Mesenchymal stem cell (in vitro differentiated cells and primary cell): Measurements from ENCODE around the gene HELZ2.
A peak's percentile ranks its signal among the peaks of the same experiment; 100 is the strongest.
"Not testable (repeated sequence)": the region's sequence is repeated elsewhere in the genome, so short reads cannot be mapped to it uniquely, and the experiment has no call there.

Source experiments
- DNase-seq: peaks from one replicate; pipeline ENCODE4 v3.0.0-alpha.2; 2013
- H2AFZ ChIP-seq: one replicate; pipeline ENCODE4 v1.6.1; 2013; ENCODE audit warnings: low read depth, mild to moderate bottlenecking, control low read depth, inconsistent platforms, low read length, moderate library complexity
- H2AK5ac ChIP-seq: 2 replicates; pipeline ENCODE4 v1.6.1; 2013; ENCODE audit warnings: low read length, moderate library complexity, mild to moderate bottlenecking, inconsistent platforms; ENCODE audit not compliant: severe bottlenecking
- H2BK120ac ChIP-seq: one replicate; pipeline ENCODE4 v1.6.1; 2013; ENCODE audit warnings: low read depth, mild to moderate bottlenecking, inconsistent platforms, low read length, moderate library complexity
- H2BK12ac ChIP-seq, 2 experiments: one replicate each; pipeline ENCODE4 v1.6.1; 2013; ENCODE audit warnings: inconsistent platforms in 2 of 2, low read length in 2 of 2, mild to moderate bottlenecking in 2 of 2, moderate library complexity in 2 of 2, control low read depth in 1 of 2
- H2BK15ac ChIP-seq: one replicate; pipeline ENCODE4 v1.6.1; 2013; ENCODE audit warnings: mild to moderate bottlenecking, low read depth, inconsistent platforms; ENCODE audit not compliant: poor library complexity, severe bottlenecking
- H2BK5ac ChIP-seq: 2 replicates; pipeline ENCODE4 v1.6.1; 2013; ENCODE audit warnings: low read depth, mild to moderate bottlenecking, low read length, control low read depth, inconsistent platforms; ENCODE audit not compliant: poor library complexity, severe bottlenecking
- H3K14ac ChIP-seq, 2 experiments: one replicate each; pipeline ENCODE4 v1.6.1; 2013; ENCODE audit warnings: inconsistent platforms in 2 of 2, low read length in 2 of 2, control low read depth in 1 of 2, mild to moderate bottlenecking in 1 of 2, moderate library complexity in 1 of 2
- H3K18ac ChIP-seq, 2 experiments: one replicate each; pipeline ENCODE4 v1.6.1; 2013; ENCODE audit warnings: inconsistent platforms in 2 of 2, low read length in 2 of 2, control low read depth in 1 of 2, low read depth in 1 of 2, mild to moderate bottlenecking in 1 of 2
- H3K23ac ChIP-seq, 2 experiments: one replicate each; pipeline ENCODE4 v1.6.1; 2013; ENCODE audit warnings: inconsistent platforms in 2 of 2, low read length in 2 of 2, mild to moderate bottlenecking in 2 of 2, moderate library complexity in 2 of 2, control low read depth in 1 of 2
- H3K27ac ChIP-seq: 2 replicates; pipeline ENCODE4 v1.5.1; 2013; ENCODE audit warnings: mild to moderate bottlenecking, moderate library complexity, low read length, control low read depth, inconsistent platforms; ENCODE audit not compliant: poor library complexity, severe bottlenecking
- H3K27me3 ChIP-seq, 2 experiments: 2 replicates each; pipeline versions ENCODE4 v1.6.1 to v1.7.0; 2013; ENCODE audit warnings: low read length in 2 of 2, mild to moderate bottlenecking in 2 of 2, moderate library complexity in 2 of 2, control low read depth in 1 of 2, inconsistent platforms in 1 of 2; ENCODE audit not compliant: control insufficient read depth in 1 of 2, insufficient read depth in 1 of 2
- H3K36me3 ChIP-seq, 2 experiments: 2 replicates each; pipeline versions ENCODE4 v1.6.1 to v1.7.0; 2013; ENCODE audit warnings: low read length in 2 of 2, control low read depth in 1 of 2, inconsistent platforms in 1 of 2, low read depth in 1 of 2, mild to moderate bottlenecking in 1 of 2; ENCODE audit not compliant: insufficient read depth in 2 of 2, control insufficient read depth in 1 of 2
- H3K4ac ChIP-seq, 2 experiments: one replicate each; pipeline ENCODE4 v1.6.1; 2013; ENCODE audit warnings: inconsistent platforms in 2 of 2, low read length in 2 of 2, mild to moderate bottlenecking in 2 of 2, moderate library complexity in 2 of 2, control low read depth in 1 of 2, low read depth in 1 of 2
- H3K4me1 ChIP-seq: 2 replicates; pipeline ENCODE4 v1.6.1; 2013; ENCODE audit warnings: low read depth, low read length, control low read depth; ENCODE audit not compliant: control insufficient read depth, insufficient read depth
- H3K4me2 ChIP-seq: 2 replicates; pipeline ENCODE4 v1.6.1; 2013; ENCODE audit warnings: low read length, mild to moderate bottlenecking, inconsistent platforms; ENCODE audit not compliant: poor library complexity, severe bottlenecking
- H3K4me3 ChIP-seq, 2 experiments: 2 replicates each; pipeline versions ENCODE4 v1.5.1 to v1.7.0; 2013; ENCODE audit warnings: low read length in 2 of 2, mild to moderate bottlenecking in 2 of 2, control low read depth in 1 of 2, low read depth in 1 of 2; ENCODE audit not compliant: insufficient read depth in 1 of 2
- H3K79me1 ChIP-seq: replicated peaks from 2 replicates; pipeline ENCODE4 v1.6.1; 2013; ENCODE audit warnings: mild to moderate bottlenecking, control low read depth, low read length, inconsistent platforms; ENCODE audit not compliant: poor library complexity, severe bottlenecking
- H3K9ac ChIP-seq: 2 replicates; pipeline ENCODE4 v1.7.0; 2013; ENCODE audit warnings: mild to moderate bottlenecking, low read length, moderate library complexity
- H3K9me3 ChIP-seq: 2 replicates; pipeline ENCODE4 v1.7.0; 2013; ENCODE audit warnings: mild to moderate bottlenecking, low read length; ENCODE audit not compliant: control insufficient read depth
- H4K8ac ChIP-seq: one replicate; pipeline ENCODE4 v1.6.1; 2013; ENCODE audit warnings: inconsistent platforms, mild to moderate bottlenecking, low read length, moderate library complexity
- H4K91ac ChIP-seq: one replicate; pipeline ENCODE4 v1.6.1; 2013; ENCODE audit warnings: mild to moderate bottlenecking, low read length, inconsistent platforms
- WGBS: methylation state at CpG from one replicate; pipeline ENCODE4 v1.1.7; 2013; ENCODE audit warnings: mixed read lengths; 5-methylcytosine and 5-hydroxymethylcytosine counted together

Gene HELZ2

GRCh38 chr20:63572071-63572787 lies 1.8 kb downstream of the HELZ2 start:
- Histone ChIP-seq H3K4me1 (peaks cover 48% of the 10 kb centered on the region), H3K18ac (no peak overlapping the region), H2AK5ac (no peak overlapping the region), H3K4ac (peak overlapping the region in 1 of 2 experiments; percentile 27), H3K23ac (no peak overlapping the region), H3K9me3 (no peaks in the 10 kb centered on the region), H3K79me1 (peaks cover 19% of the 10 kb centered on the region), H3K4me3 (no peak overlapping the region), H4K91ac (no peak overlapping the region), H3K14ac (no peak overlapping the region), H2BK15ac (no peak overlapping the region), H3K4me2 (no peak overlapping the region), H3K27me3 (peaks cover 0 to under 1% of the 10 kb centered on the region in 2 experiments), H3K9ac (no peak overlapping the region), H3K36me3 (peaks cover 8 to 43% of the 10 kb centered on the region in 2 experiments), H4K8ac (peak overlapping the region; percentile 9), H2BK120ac (no peak overlapping the region), H2BK5ac (no peak overlapping the region), H2BK12ac (no peak overlapping the region), H2AFZ (no peak overlapping the region), H3K27ac (no peak overlapping the region)
- no peak for DNase-seq
- 96% methylated on average over 48 of the region's 48 CpGs for WGBS

- DNase-seq, H3K4me2 ChIP-seq, H2AK5ac ChIP-seq, H3K9ac ChIP-seq, H3K4ac ChIP-seq, H3K4me3 ChIP-seq, H4K8ac ChIP-seq, H2BK15ac ChIP-seq, H4K91ac ChIP-seq, H3K14ac ChIP-seq, H3K27me3 ChIP-seq, H2BK5ac ChIP-seq, H2AFZ ChIP-seq, H3K18ac ChIP-seq, H2BK120ac ChIP-seq, H3K9me3 ChIP-seq, H3K27ac ChIP-seq, H3K23ac ChIP-seq, H2BK12ac ChIP-seq: not testable (repeated sequence)
- peaks cover 9 to 55% of the 10 kb centered on the region in 2 experiments for H3K36me3 ChIP-seq
- H3K4me1 ChIP-seq = peaks cover 48% of the 10 kb centered on the region
- H3K79me1 ChIP-seq = peaks cover 20% of the 10 kb centered on the region
- 80% methylated on average over 1 of the region's 11 CpGs for WGBS
Measured at GRCh38 chr20:63571087-63571478, 3.0 kb downstream of the HELZ2 start.

GRCh38 chr20:63570281-63571086 lies 3.6 kb downstream of the HELZ2 start:
- Histone ChIP-seq H3K9ac (no peak overlapping the region), H2AK5ac (no peak overlapping the region), H3K27ac (no peak overlapping the region), H3K36me3 (peaks cover 13 to 61% of the 10 kb centered on the region in 2 experiments), H3K79me1 (peaks cover 20% of the 10 kb centered on the region), H3K4me2 (no peak overlapping the region), H2BK15ac (no peak overlapping the region), H3K23ac (no peak overlapping the region), H2AFZ (no peak overlapping the region), H4K8ac (no peak overlapping the region), H3K18ac (no peak overlapping the region), H2BK120ac (no peak overlapping the region), H3K9me3 (no peaks in the 10 kb centered on the region), H2BK5ac (no peak overlapping the region), H3K4ac (no peak overlapping the region), H3K4me3 (no peak overlapping the region), H3K14ac (no peak overlapping the region), H2BK12ac (no peak overlapping the region), H3K4me1 (peaks cover 47% of the 10 kb centered on the region), H4K91ac (no peak overlapping the region), H3K27me3 (no peaks in the 10 kb centered on the region)
- no peak for DNase-seq
- WGBS = 94% methylated on average over 27 of the region's 28 CpGs
